KMS-11 (cell line): ENCODE measurements around the gene SERGEF.

Experiments
- H2AFZ ChIP-seq: fragments of 200-600 bp; sonication (generic); 2 replicates; pipeline ENCODE4 v1.6.1; 2016; ENCODE audit warnings: antibody characterized with exemption, mixed run types, low read depth
- H3K27ac ChIP-seq: fragments of 200-600 bp; sonication (generic); 2 replicates; pipeline ENCODE4 v1.6.1; 2016; ENCODE audit warnings: mild to moderate bottlenecking, mixed run types
- H3K27me3 ChIP-seq: fragments of 200-600 bp; sonication (generic); 2 replicates; pipeline ENCODE4 v1.6.1; 2017; ENCODE audit warnings: mild to moderate bottlenecking, low read depth, mixed run types, moderate library complexity; ENCODE audit not compliant: insufficient read depth
- H3K36me3 ChIP-seq: fragments of 200-600 bp; sonication (generic); 2 replicates; pipeline ENCODE4 v1.6.1; 2017; ENCODE audit warnings: mild to moderate bottlenecking, mixed run types; ENCODE audit not compliant: insufficient read depth
- H3K4me1 ChIP-seq: fragments of 200-600 bp; sonication (generic); 2 replicates; pipeline ENCODE4 v1.6.1; 2016; ENCODE audit warnings: mild to moderate bottlenecking, low read depth, mixed run types; ENCODE audit not compliant: poor library complexity, severe bottlenecking
- H3K4me2 ChIP-seq: fragments of 200-600 bp; sonication (generic); 2 replicates; pipeline ENCODE4 v1.7.0; 2016; ENCODE audit warnings: mild to moderate bottlenecking, mixed run types
- H3K4me3 ChIP-seq: fragments of 200-600 bp; sonication (generic); IDR thresholded peaks from 2 replicates; pipeline ENCODE4 v1.6.1; 2017; ENCODE audit warnings: low read depth, low read length, mixed read lengths; ENCODE audit not compliant: insufficient read depth
- H3K79me2 ChIP-seq: fragments of 200-600 bp; sonication (generic); 2 replicates; pipeline ENCODE4 v1.6.1; 2016; ENCODE audit warnings: low read depth, mixed run types; ENCODE audit not compliant: insufficient read depth
- H3K9ac ChIP-seq: fragments of 200-600 bp; sonication (generic); 2 replicates; pipeline ENCODE4 v1.6.1; 2016; ENCODE audit warnings: mild to moderate bottlenecking, mixed run types
- H4K20me1 ChIP-seq: fragments of 200-600 bp; sonication (generic); 2 replicates; pipeline ENCODE4 v1.6.1; 2016; ENCODE audit warnings: mild to moderate bottlenecking, mixed run types; ENCODE audit not compliant: insufficient read depth
- TF ChIP-seq, protein P1 (sequence below): fragments of 200-600 bp; sonication (generic); conservative IDR thresholded peaks from 2 replicates; pipeline ENCODE4 v1.6.1; 2017; ENCODE audit warnings: low read depth, mild to moderate bottlenecking, antibody characterized with exemption, low read length, moderate library complexity, mixed read lengths

The SERGEF gene

DNA sequence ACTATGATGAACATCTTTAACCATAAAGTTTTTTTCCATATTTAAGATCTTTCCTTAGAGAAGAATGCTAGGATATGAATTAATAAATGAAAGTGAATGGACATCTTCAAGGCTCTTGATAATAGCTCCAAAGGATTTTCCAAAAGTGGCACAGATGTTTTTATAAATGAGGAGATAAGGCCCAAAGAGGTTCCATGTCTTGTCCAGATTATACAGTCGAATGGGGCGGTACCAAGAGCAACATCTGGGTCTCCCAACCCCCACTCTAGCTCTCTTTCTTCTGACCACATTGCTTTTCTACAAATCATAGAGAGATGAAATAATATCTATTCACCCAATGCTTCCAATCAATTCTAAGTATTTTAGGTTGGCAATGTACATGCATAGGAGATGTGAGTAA is 164.1 kb downstream of the SERGEF start:
- H3K4me3 ChIP-seq = no peak overlapping the region
- H2AFZ ChIP-seq = no peak overlapping the region
- no peak overlapping the region for H3K4me2 ChIP-seq
- H3K36me3 ChIP-seq = no peaks in the 10 kb centered on the region
- TF ChIP-seq, protein P1, sequence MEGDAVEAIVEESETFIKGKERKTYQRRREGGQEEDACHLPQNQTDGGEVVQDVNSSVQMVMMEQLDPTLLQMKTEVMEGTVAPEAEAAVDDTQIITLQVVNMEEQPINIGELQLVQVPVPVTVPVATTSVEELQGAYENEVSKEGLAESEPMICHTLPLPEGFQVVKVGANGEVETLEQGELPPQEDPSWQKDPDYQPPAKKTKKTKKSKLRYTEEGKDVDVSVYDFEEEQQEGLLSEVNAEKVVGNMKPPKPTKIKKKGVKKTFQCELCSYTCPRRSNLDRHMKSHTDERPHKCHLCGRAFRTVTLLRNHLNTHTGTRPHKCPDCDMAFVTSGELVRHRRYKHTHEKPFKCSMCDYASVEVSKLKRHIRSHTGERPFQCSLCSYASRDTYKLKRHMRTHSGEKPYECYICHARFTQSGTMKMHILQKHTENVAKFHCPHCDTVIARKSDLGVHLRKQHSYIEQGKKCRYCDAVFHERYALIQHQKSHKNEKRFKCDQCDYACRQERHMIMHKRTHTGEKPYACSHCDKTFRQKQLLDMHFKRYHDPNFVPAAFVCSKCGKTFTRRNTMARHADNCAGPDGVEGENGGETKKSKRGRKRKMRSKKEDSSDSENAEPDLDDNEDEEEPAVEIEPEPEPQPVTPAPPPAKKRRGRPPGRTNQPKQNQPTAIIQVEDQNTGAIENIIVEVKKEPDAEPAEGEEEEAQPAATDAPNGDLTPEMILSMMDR = no peak
- no peaks in the 10 kb centered on the region for H4K20me1 ChIP-seq
- no peaks in the 10 kb centered on the region for H3K4me1 ChIP-seq
- no peak overlapping the region for H3K9ac ChIP-seq
- H3K27me3 ChIP-seq = no peaks in the 10 kb centered on the region
- H3K27ac ChIP-seq = no peak overlapping the region
- no peaks in the 10 kb centered on the region for H3K79me2 ChIP-seq

DNA sequence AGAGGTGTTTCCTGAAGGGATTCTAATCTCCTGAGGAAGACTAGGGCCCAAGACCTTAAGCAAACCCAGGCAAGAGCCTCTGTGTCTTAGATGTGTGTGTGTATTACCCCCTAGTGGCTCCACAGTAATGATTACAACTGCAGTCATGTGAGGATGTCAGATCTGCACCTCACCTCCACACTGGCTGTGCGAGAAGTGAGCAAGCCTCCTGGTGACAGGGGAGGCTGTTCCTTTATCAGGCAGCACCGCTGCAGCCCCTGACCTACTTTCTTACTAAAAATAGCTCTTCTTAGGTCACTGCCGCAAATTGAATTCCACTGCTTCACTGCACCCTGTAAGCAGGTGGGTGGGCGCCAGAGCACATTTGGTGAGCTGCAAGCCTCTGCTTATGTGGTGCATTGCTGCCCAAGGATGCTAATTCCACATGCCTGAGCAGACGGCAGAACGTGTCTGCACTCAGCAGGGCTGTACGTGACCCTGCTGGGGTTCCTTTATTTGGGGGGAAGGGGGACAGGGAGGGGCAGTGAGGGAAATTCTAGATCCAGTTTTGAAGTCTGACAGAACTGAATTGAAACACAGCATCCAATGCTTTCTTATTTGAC is 165.9 kb downstream of the SERGEF start:
- no peak overlapping the region for H3K4me2 ChIP-seq
- no peak overlapping the region for H3K27ac ChIP-seq
- no peaks in the 10 kb centered on the region for H3K36me3 ChIP-seq
- no peaks in the 10 kb centered on the region for H4K20me1 ChIP-seq
- H3K79me2 ChIP-seq = no peaks in the 10 kb centered on the region
- H3K4me1 ChIP-seq = no peaks in the 10 kb centered on the region
- TF ChIP-seq, protein P1 = no peak
- no peak overlapping the region for H3K9ac ChIP-seq
- H2AFZ ChIP-seq = no peak overlapping the region
- no peak overlapping the region for H3K4me3 ChIP-seq
- no peaks in the 10 kb centered on the region for H3K27me3 ChIP-seq

DNA sequence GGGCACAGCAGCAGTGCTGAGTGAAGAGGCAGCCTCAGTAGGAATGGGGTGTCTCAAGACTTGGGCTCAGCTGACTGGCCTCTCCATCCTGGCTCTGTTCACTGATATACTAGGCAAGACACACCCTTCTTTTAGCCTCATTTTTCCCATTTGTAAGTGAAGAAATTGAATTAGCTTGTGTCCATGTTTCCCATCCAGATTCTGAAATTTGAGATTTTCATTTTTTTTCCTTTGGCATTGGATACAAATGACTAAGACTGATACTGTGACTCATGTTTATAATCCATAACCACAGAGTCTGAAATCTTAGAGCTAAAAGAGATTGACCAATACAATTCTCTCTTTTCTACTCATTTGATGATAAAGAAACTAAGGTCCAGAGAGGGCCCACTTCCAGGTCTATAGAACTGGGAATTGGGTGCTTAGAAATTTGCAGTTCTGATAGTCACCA is 167.4 kb downstream of the SERGEF start:
- Histone ChIP-seq H3K4me1 (no peaks in the 10 kb centered on the region), H3K27ac (no peak overlapping the region), H3K27me3 (no peaks in the 10 kb centered on the region), H4K20me1 (no peaks in the 10 kb centered on the region), H3K4me2 (no peak overlapping the region), H3K79me2 (no peaks in the 10 kb centered on the region), H3K36me3 (no peaks in the 10 kb centered on the region), H2AFZ (no peak overlapping the region), H3K9ac (no peak overlapping the region), H3K4me3 (no peak overlapping the region)
- TF ChIP-seq, protein P1 = no peak

DNA sequence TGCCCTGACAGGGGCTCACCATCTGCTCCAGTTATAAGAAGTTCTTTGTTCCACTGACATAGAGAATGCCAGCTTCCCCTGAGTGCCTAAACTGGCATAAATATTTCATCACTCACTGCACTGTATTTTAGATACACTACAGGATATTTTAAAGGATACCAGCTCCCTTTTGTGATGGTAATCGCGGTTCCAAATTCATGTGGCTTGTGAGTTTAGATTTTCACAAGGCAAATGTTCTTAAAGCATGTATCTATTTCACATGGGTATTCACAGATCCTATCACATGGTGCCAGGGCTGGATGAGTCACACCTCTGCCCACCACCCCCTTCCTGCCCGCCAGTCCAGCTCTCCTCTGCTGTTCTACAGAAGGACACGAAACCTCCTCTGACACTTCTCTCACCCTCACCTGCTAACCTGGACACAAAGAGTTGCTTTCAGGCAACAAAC is 172.7 kb downstream of the SERGEF start:
- TF ChIP-seq, protein P1 = no peak
- Histone ChIP-seq H3K36me3 (no peaks in the 10 kb centered on the region), H3K9ac (no peak overlapping the region), H3K4me3 (no peak overlapping the region), H2AFZ (no peak overlapping the region), H4K20me1 (no peaks in the 10 kb centered on the region), H3K4me1 (no peaks in the 10 kb centered on the region), H3K4me2 (no peak overlapping the region), H3K79me2 (no peaks in the 10 kb centered on the region), H3K27ac (no peak overlapping the region), H3K27me3 (no peaks in the 10 kb centered on the region)
